Measurements from ENCODE around the gene S100A12.
A peak's percentile ranks its signal among the peaks of the same experiment; 100 is the strongest.
"Not testable (repeated sequence)": the region's sequence is repeated elsewhere in the genome, so short reads cannot be mapped to it uniquely, and the experiment has no call there.

The S100A12 gene

DNA sequence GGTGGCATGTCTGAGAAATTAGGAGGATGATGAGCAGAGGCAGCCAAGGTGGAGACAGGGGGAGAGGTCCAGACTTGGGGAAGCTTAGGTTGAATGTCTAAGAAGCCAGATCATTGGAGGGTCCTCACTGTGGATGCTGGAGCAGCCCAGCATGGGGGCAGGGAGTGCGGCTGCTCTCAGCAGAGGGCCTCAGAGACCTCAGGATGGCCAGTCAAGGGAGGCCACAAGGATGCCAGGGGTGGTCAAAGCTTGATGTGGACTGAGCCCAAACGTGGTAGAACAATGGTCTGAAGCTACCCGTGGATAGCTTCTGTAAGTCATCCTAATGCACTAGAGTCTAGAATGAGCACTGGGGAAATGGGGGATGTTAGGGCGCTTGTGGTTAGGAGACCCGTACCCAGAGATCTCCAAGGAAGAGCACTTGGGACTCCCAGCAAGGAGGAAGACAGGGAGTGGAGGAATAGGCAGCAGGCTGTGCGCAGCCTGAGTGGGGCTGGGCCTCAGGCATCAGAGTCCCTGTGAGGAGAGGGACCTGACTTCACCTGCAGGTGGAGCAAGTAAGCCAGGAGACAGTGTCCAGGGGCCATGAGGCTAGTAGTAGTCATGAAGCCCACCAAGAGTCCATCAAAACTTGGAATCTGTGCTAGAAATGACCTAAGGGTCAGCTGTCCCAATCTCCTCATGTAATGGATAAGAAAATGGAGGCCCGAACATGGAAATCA is 22.0 kb downstream of the S100A12 start:
- DNase-seq (ENCODE audit: low read depth in 3 of 3), result no peak

DNA sequence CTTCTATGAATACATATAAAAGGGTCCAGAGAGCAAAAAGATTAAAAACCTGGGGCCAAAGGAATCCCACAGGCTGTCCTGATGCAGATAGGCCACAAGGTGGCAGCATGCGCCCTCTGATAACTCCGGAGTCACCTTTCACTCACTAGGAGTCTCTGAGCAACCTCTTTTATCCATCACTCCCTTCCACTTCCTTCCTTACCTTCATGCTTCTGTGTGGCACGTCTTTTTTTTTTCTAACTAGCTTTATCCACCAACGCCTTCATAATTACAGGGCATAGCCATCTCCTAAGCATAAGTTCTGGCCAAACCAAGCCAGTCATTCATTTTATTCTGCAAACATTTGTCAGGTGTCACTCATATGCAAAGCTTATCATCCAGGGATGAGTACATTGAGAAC is 22.9 kb downstream of the S100A12 start:
- DNase-seq (ENCODE audit: low read depth in 3 of 3), result peak; percentile 19 to 44 (median 30)

DNA sequence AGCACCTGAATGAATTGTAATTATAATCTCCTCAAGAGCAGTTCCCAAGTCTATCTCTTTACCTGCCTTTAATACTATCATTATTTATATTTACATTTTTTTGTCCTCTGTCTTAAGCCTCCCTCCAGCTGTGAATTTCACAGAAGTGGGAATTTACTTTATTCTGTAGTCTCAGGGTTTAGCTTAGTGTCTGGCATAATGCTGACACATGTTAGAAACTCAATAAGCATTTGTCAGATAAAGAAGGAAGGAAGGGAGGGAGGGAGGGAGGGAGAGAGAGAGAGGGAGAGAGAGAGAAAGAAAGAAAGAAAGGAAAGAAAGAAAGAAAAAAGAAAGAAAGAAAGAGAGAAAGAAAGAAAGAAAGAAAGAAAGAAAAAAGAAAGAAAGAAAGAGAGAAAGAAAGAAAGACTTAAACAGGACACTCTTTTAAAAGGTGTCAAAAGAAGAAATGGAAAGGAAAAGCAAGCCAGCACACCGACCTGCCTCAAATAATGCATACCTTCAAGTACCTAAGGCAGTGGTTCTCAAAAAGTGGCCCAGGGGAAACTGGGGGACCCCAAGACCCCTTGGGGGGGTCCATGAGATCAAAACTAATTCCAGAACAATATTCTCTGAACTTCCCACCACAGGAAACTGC is 25.0 kb downstream of the S100A12 start:
- no peak for DNase-seq (ENCODE audit: low read depth in 3 of 3)

DNA sequence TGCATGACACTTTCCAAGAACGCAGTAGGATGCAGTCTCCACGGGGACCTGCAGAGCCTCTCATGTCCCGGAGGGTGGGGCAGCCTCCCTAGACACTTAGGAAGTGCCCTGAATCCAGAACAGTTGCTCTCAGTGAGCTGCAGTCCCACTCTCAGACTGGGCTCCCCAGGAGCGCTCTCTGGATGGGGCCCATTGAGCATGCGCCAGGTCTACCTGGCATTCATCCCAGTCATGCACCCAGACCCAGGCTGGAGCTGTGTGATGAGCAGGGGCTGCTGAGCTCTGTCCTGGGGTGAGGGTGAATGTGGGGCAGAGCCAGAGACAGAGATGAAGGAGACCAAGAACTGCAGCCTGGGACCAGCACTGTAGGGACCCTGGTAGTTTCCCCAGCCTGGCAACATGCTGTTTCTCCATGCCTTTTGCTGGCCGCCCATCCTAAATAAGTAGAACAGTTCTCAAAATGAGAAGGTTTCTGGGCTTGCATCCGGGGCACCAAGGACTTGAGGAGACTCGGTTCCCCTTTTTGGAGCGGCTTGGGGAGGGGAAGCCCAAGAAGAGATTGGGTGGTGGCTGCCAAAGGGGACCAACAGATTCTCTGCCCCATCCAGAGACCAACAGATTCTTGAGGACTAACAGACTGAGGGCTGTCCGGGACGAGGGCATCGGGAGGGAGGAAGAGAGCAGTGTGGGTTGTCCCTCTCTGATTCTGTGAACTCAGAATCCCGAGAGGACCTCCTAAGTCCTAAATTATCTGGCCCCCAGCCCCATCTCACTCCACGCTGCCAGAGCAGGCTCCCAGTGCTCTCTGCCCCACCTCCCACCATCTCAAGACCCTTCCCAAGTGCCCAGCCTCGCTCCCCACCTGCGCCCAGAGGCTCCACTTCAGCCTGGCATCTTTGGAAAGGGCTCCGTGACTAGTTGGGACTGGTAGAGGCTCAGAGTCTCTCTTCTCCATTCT is 25.8 kb downstream of the S100A12 start:
- no peak for DNase-seq (ENCODE audit: low read depth in 3 of 3)

DNA sequence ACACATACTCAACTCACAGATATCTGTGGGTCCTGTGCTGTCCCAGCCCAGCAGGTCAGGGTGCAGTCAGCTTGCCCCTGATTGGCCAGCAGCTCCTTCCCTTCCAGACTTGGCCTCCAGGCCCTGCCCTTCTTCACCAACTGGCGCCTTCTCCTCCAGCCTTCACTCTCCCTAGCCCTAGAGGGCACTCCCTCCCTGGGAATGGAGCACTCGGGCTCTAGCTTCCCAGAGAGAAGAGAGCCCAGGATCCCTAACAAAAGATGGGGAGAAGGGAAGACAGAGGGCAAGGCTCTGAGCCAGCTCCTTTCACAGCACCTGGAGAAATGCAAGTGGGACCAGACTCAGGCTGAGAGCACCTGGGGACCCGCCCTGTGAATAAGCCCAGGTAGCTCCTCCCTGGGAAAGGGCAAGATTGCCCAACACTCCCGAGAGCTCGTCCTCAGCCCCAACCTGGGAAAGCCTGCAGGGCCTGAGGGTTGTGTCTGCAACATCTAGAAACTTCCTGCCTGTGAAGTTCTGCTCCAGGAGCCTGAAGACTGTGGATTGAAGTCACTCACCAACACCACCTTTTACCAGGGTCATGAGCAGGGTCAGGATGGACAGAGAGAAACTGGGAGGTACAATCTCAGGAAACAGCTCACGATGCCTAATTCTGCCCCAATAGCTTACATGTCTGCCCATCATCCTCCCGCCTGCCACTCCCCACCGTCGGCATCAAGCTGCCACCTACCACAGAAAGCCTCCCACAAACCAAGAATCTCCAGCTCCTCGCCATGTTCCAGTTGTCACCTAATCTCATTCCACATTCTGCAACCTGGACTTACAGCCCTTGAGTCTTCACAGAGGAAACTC is 26.7 kb downstream of the S100A12 start, which contains the start of gene PGLYRP4:
Gene PGLYRP4 (minus strand): TSS at position 331 of the 852 bp plus-strand sequence. CDS start 909 bp downstream, outside the sequence.
- no peak for DNase-seq (ENCODE audit: low read depth in 3 of 3)

DNA sequence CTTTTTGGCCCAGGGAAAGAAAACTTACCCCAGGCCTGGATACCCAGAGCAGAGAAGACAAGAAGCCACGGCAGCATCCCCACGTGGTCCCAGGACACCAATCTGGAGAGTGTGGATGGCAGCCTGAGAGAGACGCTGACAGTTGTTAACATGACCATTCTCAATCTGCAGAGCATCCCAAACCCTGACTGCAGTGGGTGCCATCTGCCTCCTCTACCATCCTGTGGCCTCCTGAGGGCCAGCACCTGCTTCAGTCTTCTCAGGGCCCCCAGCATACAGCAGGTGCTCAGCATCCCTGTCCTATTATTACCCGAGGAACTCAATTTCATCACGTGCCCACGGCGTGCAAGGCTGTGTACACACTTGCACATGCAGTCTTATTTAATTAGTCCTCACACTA is 27.6 kb downstream of the S100A12 start:
- DNase-seq (ENCODE audit: low read depth in 3 of 3), result no peak

DNA sequence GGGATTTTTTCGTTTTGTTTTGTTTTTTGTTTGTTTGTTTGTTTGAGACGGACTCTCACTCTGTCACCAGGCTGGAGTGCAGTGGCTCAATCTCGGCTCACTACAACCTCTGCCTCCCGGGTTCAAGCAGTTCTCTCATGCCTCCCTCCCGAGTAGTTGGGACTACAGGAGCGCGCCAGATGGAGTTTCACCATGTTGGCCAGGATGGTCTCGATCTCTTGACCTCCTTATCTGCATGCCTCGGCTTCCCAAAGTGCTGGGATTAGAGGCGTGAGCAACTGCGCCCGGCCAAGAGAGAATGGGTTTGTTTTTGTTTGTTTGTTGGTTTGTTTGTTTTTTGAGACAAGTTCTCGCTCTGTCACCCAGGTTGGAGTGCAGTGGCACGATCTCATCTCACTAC is 28.4 kb downstream of the S100A12 start:
- DNase-seq (ENCODE audit: low read depth in 3 of 3), result not testable (repeated sequence)

DNA sequence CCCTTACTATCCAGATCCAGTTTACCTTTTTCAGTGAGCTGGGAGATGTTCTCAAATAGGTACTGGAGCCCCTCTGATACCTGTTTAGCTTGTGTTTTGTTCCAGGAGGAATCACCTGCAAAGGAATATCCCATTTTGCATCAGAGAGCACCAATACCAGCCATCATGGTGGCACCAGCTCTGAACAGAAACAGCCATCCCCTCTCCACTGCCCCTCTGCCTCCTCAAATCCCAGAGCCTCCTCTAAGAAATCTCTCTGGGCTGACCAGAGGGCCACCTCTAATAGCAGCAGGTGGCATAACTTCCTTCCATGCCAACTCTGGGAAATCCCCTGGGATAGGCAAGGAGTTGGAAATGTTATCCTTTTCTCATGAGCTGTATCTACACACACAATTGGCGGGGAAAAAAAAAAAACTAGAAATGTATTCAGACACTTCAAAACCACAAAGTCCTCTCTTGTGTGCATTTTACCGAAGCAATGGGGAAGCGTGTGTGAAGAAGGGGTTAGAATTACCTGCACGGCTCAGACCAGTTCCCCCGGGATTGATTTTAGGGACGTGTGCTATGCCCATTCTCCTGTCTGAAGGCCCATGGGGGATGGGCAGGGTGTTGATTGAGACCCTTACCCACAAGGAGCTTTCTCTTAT is 29.2 kb downstream of the S100A12 start:
- no peak for DNase-seq (ENCODE audit: low read depth in 3 of 3)

DNA sequence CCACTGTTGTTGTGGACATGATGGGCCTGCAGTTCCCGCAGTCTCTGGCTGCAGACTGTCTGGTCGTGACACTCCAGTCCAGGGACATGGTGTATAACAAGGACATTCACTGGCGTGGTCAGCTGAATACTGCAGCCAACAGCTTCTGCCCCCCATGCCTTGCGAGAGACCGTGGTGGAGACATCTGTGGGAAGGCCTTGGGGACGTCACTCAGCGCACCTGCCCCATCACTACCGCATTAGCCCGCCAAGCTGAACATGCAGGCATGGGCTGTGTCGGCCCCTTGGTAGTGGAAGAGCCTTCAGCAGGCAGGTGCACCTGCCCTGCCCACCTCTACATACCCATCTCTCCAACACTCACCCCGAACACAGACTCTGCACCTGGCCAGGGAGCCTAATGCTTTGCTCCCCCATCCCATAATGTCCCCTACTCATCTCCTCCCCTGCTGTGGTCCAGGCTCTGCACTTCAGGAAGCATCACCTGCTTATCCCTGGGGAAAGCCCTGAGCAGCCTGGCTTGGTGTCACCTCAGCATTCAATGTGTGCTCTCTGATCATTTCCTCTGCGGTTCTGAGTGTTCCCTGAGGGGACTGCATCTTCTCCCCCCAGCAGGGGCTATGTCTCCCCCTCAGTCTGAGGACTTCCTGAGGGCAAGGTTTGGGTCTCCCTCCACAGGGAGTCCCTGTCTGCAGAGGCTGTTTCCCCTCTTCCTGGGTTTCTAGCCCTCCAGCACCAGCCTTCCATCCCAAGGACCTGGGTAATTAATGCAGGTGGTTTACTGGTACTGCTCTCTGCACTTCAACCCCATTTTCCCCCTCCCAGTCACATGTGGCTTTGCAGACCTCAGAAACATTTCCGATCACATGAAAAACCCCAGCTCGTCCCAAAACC is 30.0 kb downstream of the S100A12 start:
- DNase-seq (ENCODE audit: low read depth in 3 of 3), result no peak

DNA sequence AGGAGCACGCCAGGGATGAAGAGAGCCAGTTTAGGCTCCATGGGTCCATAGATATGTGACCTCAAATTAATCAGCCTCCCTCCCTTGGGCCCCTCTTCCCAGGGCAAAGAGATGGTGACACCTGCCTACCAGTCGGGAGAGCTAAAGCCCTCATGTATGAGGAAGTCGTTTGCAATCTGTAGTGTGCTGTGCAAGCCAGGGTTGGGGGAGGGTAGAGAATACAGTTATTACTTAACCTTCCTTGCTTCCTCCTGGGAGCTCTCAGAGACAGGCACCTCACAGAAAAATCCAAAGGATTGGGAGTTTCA is 30.7 kb downstream of the S100A12 start:
- no peak for DNase-seq (ENCODE audit: low read depth in 3 of 3)

DNA sequence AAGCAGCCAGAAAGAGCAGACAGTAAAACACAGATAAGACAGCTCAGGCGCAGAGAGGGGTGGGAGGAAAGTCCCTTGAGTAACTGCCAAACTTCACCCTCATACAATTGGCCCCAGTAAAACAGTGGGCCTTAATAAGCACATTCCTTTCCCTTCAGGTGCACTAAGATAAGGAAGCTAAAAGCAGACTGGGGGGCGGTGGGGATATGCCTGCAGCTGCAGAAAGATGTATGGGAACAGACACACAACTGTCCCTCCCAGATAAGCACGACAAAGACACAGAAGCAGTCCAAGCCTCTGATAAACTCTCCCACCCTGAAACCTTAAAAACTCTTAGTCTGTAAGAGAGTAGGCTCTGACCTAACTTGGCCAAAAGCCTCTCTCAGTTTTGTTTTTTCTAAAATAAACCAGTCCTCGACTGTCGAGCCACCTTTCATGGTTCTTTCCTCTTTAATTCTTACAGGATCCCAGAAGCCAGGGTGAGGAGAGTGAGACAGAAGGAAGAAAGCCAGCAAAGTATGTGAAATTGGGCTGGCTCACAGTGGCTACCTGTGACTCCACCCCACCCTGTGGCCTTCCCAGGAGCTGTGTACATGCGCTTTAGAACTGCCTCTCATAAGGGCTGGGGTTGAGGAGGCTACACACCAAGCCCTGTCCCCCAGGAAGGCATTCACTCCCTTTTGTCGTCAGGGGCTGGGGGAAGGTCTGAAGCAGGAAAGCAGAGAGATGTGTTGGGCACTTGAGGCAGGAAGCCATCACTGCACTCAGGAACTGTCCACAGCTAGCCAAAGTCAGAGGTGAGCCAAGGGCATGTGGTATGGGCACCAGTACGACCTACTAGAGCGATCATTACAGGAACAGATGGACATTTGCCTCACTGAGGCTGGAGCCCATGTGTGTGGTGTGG is 31.4 kb downstream of the S100A12 start:
- no peak for DNase-seq (ENCODE audit: low read depth in 3 of 3)

DNA sequence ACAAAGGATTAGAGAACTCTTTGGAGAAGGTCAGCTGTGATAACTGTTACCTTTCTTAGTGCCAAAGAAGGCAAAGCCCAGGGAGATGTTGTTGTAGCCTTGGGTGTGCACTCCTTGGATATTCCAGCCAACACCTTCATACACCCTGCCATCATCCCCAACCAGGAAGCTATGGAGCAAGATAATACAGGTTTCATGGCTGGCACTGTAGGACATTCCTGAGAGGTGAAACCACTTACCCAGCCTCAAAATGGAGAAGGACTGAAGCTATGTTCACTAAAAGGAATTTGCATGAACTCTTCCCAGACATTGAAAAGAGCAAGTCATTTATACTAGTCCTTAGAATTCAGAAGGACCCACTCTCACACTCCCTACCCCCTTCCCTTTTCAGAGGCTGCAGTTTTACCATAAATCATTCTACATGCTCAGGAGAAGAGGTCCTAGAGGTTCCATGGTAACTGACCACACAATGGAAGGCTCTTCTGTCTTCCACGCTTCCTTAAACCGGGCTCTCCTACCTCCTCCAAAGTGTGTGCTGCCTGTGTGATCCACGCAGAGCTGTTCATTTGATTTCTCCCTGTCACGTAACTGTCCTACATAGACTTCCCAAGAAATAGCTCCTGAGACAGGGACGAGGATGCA is 32.3 kb downstream of the S100A12 start:
- no peak for DNase-seq (ENCODE audit: low read depth in 3 of 3)

DNA sequence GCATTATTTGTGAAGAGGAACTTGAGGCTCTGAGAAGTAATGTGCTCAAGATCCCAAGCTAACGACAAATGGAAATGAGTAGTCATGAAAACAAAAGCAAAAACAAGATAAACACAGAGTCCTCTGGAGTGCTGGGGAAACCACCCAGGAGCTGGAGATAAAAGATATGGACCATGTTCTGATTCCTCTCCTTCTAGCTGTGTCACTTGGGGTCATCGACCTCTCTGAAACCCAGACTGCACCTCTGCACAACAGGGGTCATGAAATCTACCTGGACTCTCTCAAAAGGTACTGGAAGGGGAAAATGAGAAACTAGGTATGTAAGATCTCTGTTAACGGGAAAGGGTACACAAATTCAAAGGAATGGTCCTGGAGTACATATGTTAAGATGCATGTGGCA is 33.2 kb downstream of the S100A12 start:
- no peak for DNase-seq (ENCODE audit: low read depth in 3 of 3)

DNA sequence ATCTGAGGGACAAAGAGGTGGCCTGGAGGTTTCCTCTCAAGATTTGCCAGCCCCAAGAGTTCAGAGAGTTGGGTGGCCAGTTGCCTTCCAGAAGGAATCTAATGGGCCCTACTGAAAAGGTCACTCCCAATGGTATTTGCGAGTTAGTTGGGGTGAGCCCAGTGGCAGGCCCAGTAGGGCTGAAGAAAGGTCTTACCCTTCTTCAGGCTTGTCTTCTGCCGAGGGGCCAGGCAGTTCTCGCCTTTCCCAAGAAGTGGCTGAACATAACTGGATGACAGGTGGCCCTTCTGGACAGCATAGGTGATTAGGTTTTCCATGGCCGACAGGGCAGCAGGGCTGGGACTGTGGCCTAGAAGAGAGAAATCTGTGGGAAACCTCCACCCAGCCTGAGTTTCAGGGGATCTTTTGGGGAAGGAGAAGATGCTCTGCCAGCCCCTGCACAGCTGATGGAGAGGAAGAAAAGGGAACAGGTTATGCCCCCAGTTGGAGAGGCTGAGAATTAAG is 33.9 kb downstream of the S100A12 start:
- DNase-seq (ENCODE audit: low read depth in 3 of 3), result no peak

DNA sequence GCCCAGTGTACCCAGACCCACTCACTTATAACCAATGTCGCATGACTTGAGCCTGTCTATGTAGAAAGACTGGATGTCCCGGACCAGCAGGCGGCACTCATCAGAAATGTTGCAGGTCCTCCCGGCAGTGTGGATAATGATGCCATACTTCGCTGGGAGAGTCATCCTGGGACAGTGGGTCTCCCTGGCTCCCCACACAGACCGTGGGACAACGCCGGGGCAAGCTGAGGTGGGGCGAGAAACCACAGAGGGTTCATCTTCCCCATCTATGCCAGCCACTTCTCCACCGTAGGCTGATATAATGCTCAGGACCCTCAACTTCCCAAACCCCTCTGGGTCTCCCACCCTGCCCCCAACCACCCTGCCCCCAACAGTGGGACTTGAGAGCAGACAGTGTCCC is 35.1 kb downstream of the S100A12 start:
- DNase-seq (ENCODE audit: low read depth in 3 of 3), result no peak

DNA sequence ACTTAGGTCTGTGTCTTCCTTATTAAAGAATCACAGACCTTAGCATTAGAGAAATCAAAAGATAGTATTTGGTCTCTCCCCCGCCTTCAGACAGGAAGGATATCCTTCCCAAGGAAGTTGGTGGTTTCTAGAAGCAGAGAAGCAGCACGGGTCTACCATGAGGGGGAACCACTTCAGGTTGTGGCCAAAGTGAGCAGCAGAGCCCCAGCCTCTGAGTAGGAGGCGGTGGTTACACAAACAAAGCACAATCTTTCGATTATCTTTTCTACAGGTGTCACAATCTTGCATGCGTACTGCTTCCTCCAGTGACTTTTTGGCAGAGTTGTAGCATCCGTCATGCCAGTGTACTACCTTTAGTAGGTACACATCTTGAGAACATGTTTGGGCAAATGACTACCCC is 35.6 kb downstream of the S100A12 start:
- no peak for DNase-seq (ENCODE audit: low read depth in 3 of 3)

DNA sequence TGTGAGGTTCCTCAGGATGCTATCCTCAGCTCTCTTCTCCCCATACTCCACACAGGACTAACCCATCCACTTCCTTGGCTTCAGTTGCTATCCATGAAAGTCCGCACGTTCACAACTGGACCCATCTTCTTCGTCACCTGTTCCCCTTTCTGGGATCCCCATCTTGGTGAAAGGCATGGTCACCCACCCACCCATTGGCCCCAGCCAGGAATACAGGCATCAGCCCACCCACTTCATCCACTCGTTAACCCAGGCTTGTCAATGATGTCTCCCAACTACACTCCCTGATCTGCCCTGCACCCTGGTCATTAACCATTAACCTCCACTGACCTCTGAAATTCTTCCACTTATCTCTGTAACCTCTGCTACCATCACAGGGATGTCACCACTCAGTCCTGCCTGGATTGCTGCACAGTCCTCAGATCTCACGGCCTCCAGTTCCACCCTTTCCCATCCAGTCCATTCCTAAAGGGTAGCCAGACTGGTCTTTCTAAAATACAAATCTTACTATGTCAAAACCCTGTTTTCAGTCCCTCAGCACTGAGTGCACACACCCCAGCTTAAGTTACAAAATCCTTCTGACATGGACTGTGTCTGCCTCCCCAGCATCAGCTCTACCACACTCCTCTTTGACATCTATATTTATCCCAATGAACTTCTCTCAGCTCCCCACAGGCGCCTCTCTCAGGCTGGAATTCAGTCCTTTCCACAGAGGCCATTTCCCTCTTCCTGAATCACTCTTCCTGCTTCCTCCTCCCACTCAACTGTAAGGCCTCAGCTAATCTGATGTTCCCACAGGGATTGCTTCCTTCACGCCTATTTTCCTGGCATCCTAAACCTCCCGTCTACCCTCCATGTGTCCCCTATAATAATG is 37.2 kb downstream of the S100A12 start:
- DNase-seq (ENCODE audit: low read depth in 3 of 3), result no peak

Data from stimulated activated CD4-positive, alpha-beta T cell treated with anti-CD3 and anti-CD28 coated beads, TNF-alpha, amount 100 ng/mL, for 4 hours (primary cell).